ENCODE measurements around the gene ADAM10. TPM values are rescaled to one million over a fixed set of nuclear protein-coding genes. Genes with fewer than 3 reads are reported as not detected.

Gene ADAM10
- total RNA-seq, 4 donors from 2014 or later = 20.1 to 42.5 (median 33.4) TPM

DNA sequence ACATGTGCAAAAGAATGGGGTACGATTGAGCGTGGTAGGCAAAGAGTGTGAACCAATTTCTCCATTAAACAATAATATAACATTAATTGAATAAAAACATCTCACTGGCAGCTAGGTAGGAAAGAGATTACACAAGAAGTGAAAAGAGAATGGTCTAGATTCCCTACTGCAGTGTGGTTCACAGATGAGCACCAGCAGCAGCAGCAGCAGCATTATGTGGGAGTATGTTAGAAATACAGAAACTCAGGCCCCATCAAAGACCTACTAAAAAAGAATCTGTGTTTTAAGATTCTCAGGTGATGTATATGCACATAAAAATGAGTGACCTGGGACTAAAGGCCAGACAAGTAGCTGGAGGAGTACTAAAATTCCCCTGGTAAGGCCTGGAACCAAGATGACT is 118.2 kb downstream of the ADAM10 start:
- TF ChIP-seq, protein P1, sequence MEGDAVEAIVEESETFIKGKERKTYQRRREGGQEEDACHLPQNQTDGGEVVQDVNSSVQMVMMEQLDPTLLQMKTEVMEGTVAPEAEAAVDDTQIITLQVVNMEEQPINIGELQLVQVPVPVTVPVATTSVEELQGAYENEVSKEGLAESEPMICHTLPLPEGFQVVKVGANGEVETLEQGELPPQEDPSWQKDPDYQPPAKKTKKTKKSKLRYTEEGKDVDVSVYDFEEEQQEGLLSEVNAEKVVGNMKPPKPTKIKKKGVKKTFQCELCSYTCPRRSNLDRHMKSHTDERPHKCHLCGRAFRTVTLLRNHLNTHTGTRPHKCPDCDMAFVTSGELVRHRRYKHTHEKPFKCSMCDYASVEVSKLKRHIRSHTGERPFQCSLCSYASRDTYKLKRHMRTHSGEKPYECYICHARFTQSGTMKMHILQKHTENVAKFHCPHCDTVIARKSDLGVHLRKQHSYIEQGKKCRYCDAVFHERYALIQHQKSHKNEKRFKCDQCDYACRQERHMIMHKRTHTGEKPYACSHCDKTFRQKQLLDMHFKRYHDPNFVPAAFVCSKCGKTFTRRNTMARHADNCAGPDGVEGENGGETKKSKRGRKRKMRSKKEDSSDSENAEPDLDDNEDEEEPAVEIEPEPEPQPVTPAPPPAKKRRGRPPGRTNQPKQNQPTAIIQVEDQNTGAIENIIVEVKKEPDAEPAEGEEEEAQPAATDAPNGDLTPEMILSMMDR (IDR thresholded peaks at IDR 0.05 in 4 of 5, conservative IDR thresholded peaks at IDR 0.05 in 1 of 5) = no peak
- no peak for TF ChIP-seq POLR2A (IDR thresholded peaks at IDR 0.05)
- in situ Hi-C loops (cut with MboI; ENCODE audit: low sequenced_read_pairs in 4 of 4) = no loop called here
- intact Hi-C loops (cut with DNase I; ENCODE audit: low total_unique reads) = no loop called here

DNA sequence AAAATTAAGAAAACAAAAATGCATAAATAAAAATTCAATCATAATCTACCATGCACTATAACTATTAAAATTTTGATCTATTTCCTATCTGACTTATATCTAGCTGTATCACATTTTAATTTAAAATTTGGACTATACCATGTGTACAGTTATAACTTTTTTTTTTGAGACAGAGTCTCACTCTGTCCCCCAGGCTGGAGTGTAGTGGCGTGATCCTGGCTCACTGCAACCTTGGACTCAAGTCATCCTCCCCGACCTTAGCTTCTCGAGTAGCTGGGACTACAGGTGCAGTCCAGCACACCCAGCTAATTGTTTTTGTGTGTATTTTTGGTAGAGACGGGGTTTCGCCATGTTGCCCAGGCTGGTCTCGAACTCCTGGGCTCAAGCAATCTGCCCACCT is 119.9 kb downstream of the ADAM10 start:
- ATAC-seq (peak in 1 of 2 donors; percentile 48), DNase-seq (no peak)
- peaks cover 19 to 28% of the 10 kb centered on the region in 2 donors for H3K4me1 ChIP-seq
- H3K4me3 ChIP-seq = peak overlapping the region in 1 of 4 donors; percentile 45
- H3K27ac ChIP-seq = peak overlapping the region in 2 of 4 donors; percentile 73 to 77
- intact Hi-C loops (cut with DNase I; ENCODE audit: low total_unique reads) = no loop called here
- H3K27me3 ChIP-seq = no peaks in the 10 kb centered on the region
- in situ Hi-C loops (cut with MboI; ENCODE audit: low sequenced_read_pairs in 4 of 4) = no loop called here
- no peaks in the 10 kb centered on the region for H3K9me3 ChIP-seq
- H3K36me3 ChIP-seq = peaks cover 0 to 14% of the 10 kb centered on the region in 2 donors
- no peak for TF ChIP-seq POLR2A (IDR thresholded peaks at IDR 0.05)
- TF ChIP-seq, protein P1 (IDR thresholded peaks at IDR 0.05 in 4 of 5, conservative IDR thresholded peaks at IDR 0.05 in 1 of 5) = no peak

More for the DNA sequence above, 118.2 kb downstream of the ADAM10 start:
- peak overlapping the region in 1 of 4 donors; percentile 4 for H3K27ac ChIP-seq
- H3K9me3 ChIP-seq = no peaks in the 10 kb centered on the region
- peaks cover 0 to 7% of the 10 kb centered on the region in 2 donors for H3K36me3 ChIP-seq
- no peak overlapping the region for H3K4me3 ChIP-seq
- no peak for ATAC-seq
- no peaks in the 10 kb centered on the region for H3K27me3 ChIP-seq
- DNase-seq = no peak
- H3K4me1 ChIP-seq = peaks cover 19 to 28% of the 10 kb centered on the region in 2 donors

DNA sequence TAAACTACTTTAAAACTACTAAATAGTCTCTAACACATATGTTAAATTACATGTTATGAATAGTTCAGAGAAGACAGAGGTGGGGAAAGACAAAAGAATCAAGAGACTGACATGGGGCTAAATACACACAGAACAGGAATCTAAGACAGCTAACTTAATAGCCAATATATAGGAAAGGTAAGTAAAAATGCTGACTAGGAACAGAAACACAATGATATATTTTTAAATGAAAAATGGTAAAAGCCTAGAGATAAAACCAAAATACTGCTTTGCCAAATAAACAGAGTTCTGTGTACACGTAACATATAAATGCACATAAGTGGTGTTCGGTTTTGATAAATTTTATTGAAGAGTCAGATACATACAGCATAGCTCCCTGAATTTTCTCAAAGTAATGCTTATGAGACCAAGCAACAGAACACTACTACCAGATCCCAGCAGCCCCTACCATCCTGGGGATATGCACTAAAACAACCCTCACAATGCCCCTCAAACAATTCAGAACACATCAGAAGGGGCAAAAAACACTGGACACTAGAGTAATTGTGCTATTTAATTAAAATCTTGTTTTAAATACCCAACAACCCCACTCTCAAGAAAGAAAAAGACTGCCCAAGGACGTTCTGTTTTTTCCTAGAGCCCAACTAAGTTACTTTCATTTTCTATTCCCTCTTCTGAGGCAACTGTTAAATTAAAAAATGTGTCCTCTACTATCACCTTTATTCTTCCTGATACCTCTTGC is 121.1 kb downstream of the ADAM10 start:
- in situ Hi-C loops (cut with MboI; ENCODE audit: low sequenced_read_pairs in 4 of 4) = no loop called here
- H3K27me3 ChIP-seq = no peaks in the 10 kb centered on the region
- no peak for TF ChIP-seq POLR2A (IDR thresholded peaks at IDR 0.05)
- TF ChIP-seq, protein P1 (IDR thresholded peaks at IDR 0.05 in 4 of 5, conservative IDR thresholded peaks at IDR 0.05 in 1 of 5) = no peak
- H3K4me1 ChIP-seq = peaks cover 19 to 28% of the 10 kb centered on the region in 2 donors
- peak overlapping the region; percentile 21 to 45 (median 32) for H3K4me3 ChIP-seq
- intact Hi-C loops (cut with DNase I; ENCODE audit: low total_unique reads) = no loop called here
- peaks cover 0 to 14% of the 10 kb centered on the region in 2 donors for H3K36me3 ChIP-seq
- no peaks in the 10 kb centered on the region for H3K9me3 ChIP-seq
- DNase-seq = no peak
- peak overlapping the region; percentile 55 to 77 (median 71) for H3K27ac ChIP-seq
- ATAC-seq = peak; percentile 39 to 72

DNA sequence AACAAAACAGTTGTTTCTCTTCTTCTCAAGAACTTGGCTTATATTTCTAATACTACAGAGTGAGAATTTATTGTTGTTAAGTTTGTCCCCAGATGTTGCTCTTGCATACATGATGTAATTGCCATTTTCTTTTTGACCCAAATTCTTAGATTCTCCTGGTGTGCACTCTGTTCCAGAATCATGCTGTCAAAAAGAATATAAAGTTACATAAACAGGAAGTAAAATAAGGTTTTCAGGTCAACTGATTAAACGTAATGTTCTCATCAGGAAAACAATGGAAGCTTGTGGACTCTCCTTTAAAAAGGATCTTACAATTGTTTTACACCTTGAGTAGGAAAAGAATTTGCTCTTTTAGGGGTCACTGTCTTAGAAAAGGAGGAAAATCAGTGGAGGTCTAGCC is 121.8 kb downstream of the ADAM10 start:
- H3K4me1 ChIP-seq = peaks cover 19 to 28% of the 10 kb centered on the region in 2 donors
- ATAC-seq (peak in 1 of 2 donors; percentile 73), DNase-seq (no peak)
- no peak for TF ChIP-seq POLR2A (IDR thresholded peaks at IDR 0.05)
- TF ChIP-seq, protein P1 (IDR thresholded peaks at IDR 0.05 in 4 of 5, conservative IDR thresholded peaks at IDR 0.05 in 1 of 5) = no peak
- intact Hi-C loops (cut with DNase I; ENCODE audit: low total_unique reads) (no loop called here), in situ Hi-C loops (cut with MboI; ENCODE audit: low sequenced_read_pairs in 4 of 4) (no loop called here)
- H3K9me3 ChIP-seq = no peaks in the 10 kb centered on the region
- H3K4me3 ChIP-seq = no peak overlapping the region
- no peaks in the 10 kb centered on the region for H3K27me3 ChIP-seq
- H3K36me3 ChIP-seq = peaks cover 0 to 14% of the 10 kb centered on the region in 2 donors
- peak overlapping the region; percentile 55 to 77 (median 71) for H3K27ac ChIP-seq
